Ishikawa (cell line): ENCODE data around the gene MYEOV.

ENCODE experiments used
- EP300 ChIP-seq: IDR thresholded peaks from 2 replicates; pipeline ENCODE4 v1.6.1; 2012; ENCODE audit warnings: borderline replicate concordance
- TCF12 ChIP-seq: IDR thresholded peaks from 2 replicates; pipeline ENCODE4 v1.6.1; 2012; ENCODE audit warnings: low read depth
- YY1 ChIP-seq: IDR thresholded peaks from 2 replicates; pipeline ENCODE4 v1.6.1; 2012; ENCODE audit warnings: low read depth

GRCh38 chr11:69291459-69292110 lies 2.4 kb upstream of the MYEOV start:
- TF ChIP-seq EP300, result no peak
- TF ChIP-seq YY1, result no peak
- TF ChIP-seq TCF12, result no peak
